Right cardiac atrium (tissue), 5 donors: Measurements from ENCODE around the gene CAMK2G. TPM values are rescaled to one million over a fixed set of nuclear protein-coding genes. Genes with fewer than 3 reads are reported as not detected.
"Not testable (repeated sequence)": the region's sequence is repeated elsewhere in the genome, so short reads cannot be mapped to it uniquely, and the experiment has no call there.

Experiments
- ATAC-seq, 2 donors: fragments of 200-7000 bp; cut with Tn5 transposase; one replicate each; pipeline versions ENCODE4 v1.8.0 to v1.9.1; 2020; ENCODE audit warnings: moderate library complexity in 2 of 2, mild to moderate bottlenecking in 1 of 2
- DNase-seq, 3 donors: peaks; one replicate each; pipeline ENCODE4 v3.0.0-alpha.2; 2020
- H3K27ac ChIP-seq: one replicate; pipeline ENCODE4 v1.5.1; 2013; ENCODE audit warnings: mild to moderate bottlenecking, low read length, control low read depth, moderate library complexity
- H3K27me3 ChIP-seq: one replicate; pipeline ENCODE4 v1.6.1; 2013; ENCODE audit not compliant: control insufficient read depth, insufficient read depth
- H3K4me1 ChIP-seq: one replicate; pipeline ENCODE4 v1.6.1; 2013; ENCODE audit warnings: low read length; ENCODE audit not compliant: control insufficient read depth, insufficient read depth
- H3K4me3 ChIP-seq: one replicate; pipeline ENCODE4 v1.5.1; 2013; ENCODE audit warnings: low read length, control low read depth
- H3K9me3 ChIP-seq: one replicate; pipeline ENCODE4 v1.6.1; 2013; ENCODE audit warnings: low read length; ENCODE audit not compliant: control insufficient read depth
- WGBS: extraction: QIAGEN DNeasy Blood & Tissue Kit; methylation state at CpG from one replicate; pipeline ENCODE4 v1.1.7; 2013; 5-methylcytosine and 5-hydroxymethylcytosine counted together
- intact Hi-C, 4 donors: fragments of 100-400 bp; cut with DNase I; formaldehyde crosslinking; loops; one replicate each; pipeline versions ENCODE4 v1.11.0 to v1.14.0; 2022 to 2023
- polyA plus RNA-seq: library from polyadenylated mRNA; stranded (reverse); fragments of 200-250 nt; gene quantifications from one replicate; pipeline ENCODE4 v1.2.3, GENCODE V29; 2013
- total RNA-seq, 4 donors: library from RNA; stranded (reverse); fragmentation: NEBNext Ultra II Directional; extraction: Animal tissue kit (Norgen Biotek cat#: 25700); gene quantifications; one replicate each; pipeline ENCODE4 v1.2.1, GENCODE V29; 2021
- donor health status: healthy with polysubstance abuse.
- donor health status: DM: no; HTN: yes; CAD: no.
- donor health status: DM: no; HTN: no; CAD: no.
- donor health status: DM: no; HTN: yes; CAD: no; lungs with severe emphysema.
- donor health status: DM: yes; HTN: yes; CAD: no.

The CAMK2G gene
- total and polyA plus RNA-seq, 5 donors: 7.3 to 18.2 (median 13.2) TPM

DNA sequence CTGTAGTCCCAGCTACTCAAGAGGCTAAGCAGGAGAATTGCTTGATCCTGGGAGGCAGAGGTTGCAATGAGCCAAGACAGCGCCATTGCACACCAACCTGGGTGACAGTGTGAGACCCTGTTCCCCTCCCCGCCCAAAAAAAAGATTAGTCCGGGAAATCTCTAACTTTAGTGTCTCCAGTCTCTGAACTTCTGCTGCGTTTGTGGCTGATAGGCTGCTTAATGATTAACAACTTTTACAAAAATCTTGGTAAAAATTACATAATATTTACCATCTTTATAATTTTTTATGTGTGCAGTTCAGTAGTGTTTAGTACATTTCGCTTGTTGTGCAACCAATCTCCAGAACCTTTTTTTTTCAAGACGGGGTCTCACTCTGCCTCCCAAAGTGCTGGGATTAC is 26.9 kb upstream of the CAMK2G start:
- H3K4me3 ChIP-seq: no peak overlapping the region
- intact Hi-C loops: no loop called here
- no peak for DNase-seq
- no peaks in the 10 kb centered on the region for H3K27me3 ChIP-seq
- ATAC-seq: no peak
- H3K9me3 ChIP-seq: no peaks in the 10 kb centered on the region
- 94% methylated on average over 6 of the region's 6 CpGs for WGBS
- no peaks in the 10 kb centered on the region for H3K4me1 ChIP-seq
- H3K27ac ChIP-seq: no peak overlapping the region

- intact Hi-C loops: no loop called here
Observed at GRCh38 chr10:73900064-73900463, 25.7 kb upstream of the CAMK2G start.

GRCh38 chr10:73899423-73899822 is 25.1 kb upstream of the CAMK2G start:
- 71% methylated on average over 4 of the region's 4 CpGs for WGBS
- H3K4me1 ChIP-seq: no peaks in the 10 kb centered on the region
- no peaks in the 10 kb centered on the region for H3K9me3 ChIP-seq
- H3K27ac ChIP-seq: no peak overlapping the region
- intact Hi-C loops: no loop called here
- no peaks in the 10 kb centered on the region for H3K27me3 ChIP-seq
- no peak overlapping the region for H3K4me3 ChIP-seq
- ATAC-seq (peak in 1 of 2 donors; percentile 23), DNase-seq (no peak)

More at GRCh38 chr10:73900064-73900463, 25.7 kb upstream of the CAMK2G start:
- no peaks in the 10 kb centered on the region for H3K27me3 ChIP-seq
- 80% methylated on average over 5 of the region's 5 CpGs for WGBS
- ATAC-seq (no peak), DNase-seq (no peak)
- no peaks in the 10 kb centered on the region for H3K4me1 ChIP-seq
- no peaks in the 10 kb centered on the region for H3K9me3 ChIP-seq
- no peak overlapping the region for H3K4me3 ChIP-seq
- no peak overlapping the region for H3K27ac ChIP-seq

DNA sequence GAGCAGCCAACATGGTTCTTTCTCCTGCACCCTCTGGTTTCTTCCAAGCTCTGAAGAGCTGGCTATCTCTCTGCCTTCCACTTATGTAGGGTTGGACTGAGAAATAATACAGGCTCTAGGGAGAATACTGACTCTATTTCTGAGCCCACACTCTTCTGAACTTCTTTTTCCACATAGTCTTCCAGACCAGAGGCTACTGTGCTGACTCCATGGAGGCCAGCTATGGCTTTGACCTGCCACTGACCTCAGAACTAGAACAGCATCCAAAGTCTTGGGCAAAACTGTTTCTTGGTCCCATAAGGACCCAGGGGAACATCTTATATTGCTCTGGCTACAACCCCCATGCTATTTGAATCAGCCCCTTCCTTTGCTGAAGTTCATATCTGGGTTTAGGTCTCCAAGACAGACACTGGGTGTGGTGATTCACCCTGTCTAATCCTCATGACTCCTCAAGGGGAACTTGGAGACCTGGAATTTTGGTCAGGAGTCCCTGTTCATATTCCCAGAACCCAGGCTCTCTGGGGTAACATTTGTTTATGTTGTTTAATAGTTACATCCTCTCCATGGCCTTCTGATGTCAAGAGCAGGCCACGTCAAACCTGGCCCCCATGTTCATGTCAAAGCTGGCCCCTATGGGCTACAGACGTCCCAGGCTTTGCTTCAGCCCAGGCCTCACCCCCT is 24.5 kb upstream of the CAMK2G start:
- WGBS: 74% methylated on average over 2 of the region's 2 CpGs
- H3K4me1 ChIP-seq: no peaks in the 10 kb centered on the region

DNA sequence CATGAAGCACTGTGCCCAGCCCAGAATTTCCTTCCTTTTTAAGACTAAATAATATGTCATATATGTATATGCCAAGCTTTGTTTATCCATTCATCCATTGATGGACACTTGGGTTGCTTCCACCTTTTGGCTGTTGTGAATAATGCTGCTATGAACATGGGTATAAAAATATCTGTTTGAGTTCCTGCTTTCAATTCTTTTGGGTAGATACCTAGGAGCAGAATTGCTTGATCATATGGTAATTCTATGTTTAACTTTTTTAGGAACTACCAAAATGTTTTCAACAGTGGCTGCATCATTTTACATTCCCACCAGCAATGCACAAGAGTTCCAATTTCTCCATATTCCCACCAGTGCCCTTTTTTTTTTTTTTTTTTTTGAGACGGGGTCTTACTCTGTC is 23.3 kb upstream of the CAMK2G start:
- ATAC-seq (no peak), DNase-seq (no peak)
- Histone ChIP-seq H3K4me1 (no peaks in the 10 kb centered on the region), H3K4me3 (no peak overlapping the region), H3K27ac (no peak overlapping the region), H3K9me3 (no peaks in the 10 kb centered on the region), H3K27me3 (no peaks in the 10 kb centered on the region)
- intact Hi-C loops: no loop called here
- 97% methylated on average over 1 of the region's 1 CpG for WGBS

More for the DNA sequence above, 24.5 kb upstream of the CAMK2G start:
- Histone ChIP-seq H3K4me3 (no peak overlapping the region), H3K27me3 (no peaks in the 10 kb centered on the region), H3K27ac (no peak overlapping the region), H3K9me3 (no peaks in the 10 kb centered on the region)
- DNase-seq (no peak), ATAC-seq (peak; percentile 55 to 72)
- intact Hi-C loops: no loop called here

GRCh38 chr10:73895381-73895780 is 21.0 kb upstream of the CAMK2G start:
- ATAC-seq, H3K27me3 ChIP-seq, intact Hi-C loops, H3K4me1 ChIP-seq, DNase-seq, H3K4me3 ChIP-seq, H3K27ac ChIP-seq, H3K9me3 ChIP-seq: not testable (repeated sequence)
- 96% methylated on average over 9 of the region's 9 CpGs for WGBS

- Histone ChIP-seq H3K4me3 (no peak overlapping the region), H3K27ac (no peak overlapping the region), H3K4me1 (no peaks in the 10 kb centered on the region), H3K9me3 (no peaks in the 10 kb centered on the region), H3K27me3 (no peaks in the 10 kb centered on the region)
- intact Hi-C loops: no loop called here
- DNase-seq: no peak
- 80% methylated on average over 6 of the region's 6 CpGs for WGBS
- no peak for ATAC-seq
Observed at GRCh38 chr10:73894245-73894971, 20.1 kb upstream of the CAMK2G start.

DNA sequence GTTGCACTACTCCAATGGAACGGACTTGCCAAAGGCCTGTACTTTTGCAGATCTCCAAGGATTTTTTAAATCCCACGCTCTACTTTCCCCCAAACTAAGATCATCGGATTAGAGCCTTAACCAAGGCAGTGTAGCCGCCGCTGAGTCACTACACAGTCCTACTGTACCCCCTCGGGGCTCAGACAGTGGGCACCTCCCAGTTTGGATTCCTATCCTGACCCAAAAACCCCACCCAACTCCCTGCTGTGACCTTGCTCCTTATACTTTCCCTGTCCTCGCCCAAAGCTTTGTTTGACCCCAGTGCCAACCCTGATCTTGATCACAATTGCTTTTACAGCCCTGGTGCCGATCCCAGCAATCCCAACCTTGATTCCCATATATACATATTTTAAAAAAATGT is 19.1 kb upstream of the CAMK2G start:
- no peak for DNase-seq
- Histone ChIP-seq H3K27ac (no peak overlapping the region), H3K4me3 (no peak overlapping the region), H3K4me1 (peaks cover 6% of the 10 kb centered on the region), H3K9me3 (no peaks in the 10 kb centered on the region), H3K27me3 (no peaks in the 10 kb centered on the region)
- intact Hi-C loops: no loop called here
- 88% methylated on average over 8 of the region's 8 CpGs for WGBS
- no peak for ATAC-seq

- H3K27ac ChIP-seq: no peak overlapping the region
- no peaks in the 10 kb centered on the region for H3K9me3 ChIP-seq
- intact Hi-C loops: no loop called here
- 81% methylated on average over 10 of the region's 10 CpGs for WGBS
- H3K4me1 ChIP-seq: peaks cover 13% of the 10 kb centered on the region
- H3K4me3 ChIP-seq: no peak overlapping the region
- H3K27me3 ChIP-seq: no peaks in the 10 kb centered on the region
- no peak for ATAC-seq
- DNase-seq: no peak
Observed at GRCh38 chr10:73892310-73893030, 18.1 kb upstream of the CAMK2G start.

DNA sequence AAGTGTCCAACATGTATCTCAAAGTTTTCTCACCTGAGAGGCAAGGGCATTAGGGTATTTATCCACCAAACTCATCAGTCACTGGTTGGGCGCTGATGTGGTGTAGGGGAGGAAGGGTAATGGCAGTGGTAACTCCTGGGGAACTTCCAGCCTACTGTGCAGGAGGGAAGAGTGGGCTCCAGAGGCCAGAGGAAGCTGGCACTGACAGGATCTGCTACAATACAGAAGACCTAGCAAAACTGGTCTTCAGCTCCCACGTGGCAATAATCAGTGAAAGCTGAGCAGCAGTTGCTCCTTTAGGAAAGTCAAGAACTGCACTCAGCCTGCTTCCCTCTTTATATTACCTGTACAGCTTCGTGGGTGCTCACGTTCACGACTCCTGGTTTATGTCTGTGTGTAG is 17.2 kb upstream of the CAMK2G start:
- no peaks in the 10 kb centered on the region for H3K9me3 ChIP-seq
- 83% methylated on average over 5 of the region's 5 CpGs for WGBS
- no peak for ATAC-seq
- intact Hi-C loops: no loop called here
- H3K27me3 ChIP-seq: no peaks in the 10 kb centered on the region
- no peak overlapping the region for H3K4me3 ChIP-seq
- no peak for DNase-seq
- H3K27ac ChIP-seq: no peak overlapping the region
- peaks cover 17% of the 10 kb centered on the region for H3K4me1 ChIP-seq

DNA sequence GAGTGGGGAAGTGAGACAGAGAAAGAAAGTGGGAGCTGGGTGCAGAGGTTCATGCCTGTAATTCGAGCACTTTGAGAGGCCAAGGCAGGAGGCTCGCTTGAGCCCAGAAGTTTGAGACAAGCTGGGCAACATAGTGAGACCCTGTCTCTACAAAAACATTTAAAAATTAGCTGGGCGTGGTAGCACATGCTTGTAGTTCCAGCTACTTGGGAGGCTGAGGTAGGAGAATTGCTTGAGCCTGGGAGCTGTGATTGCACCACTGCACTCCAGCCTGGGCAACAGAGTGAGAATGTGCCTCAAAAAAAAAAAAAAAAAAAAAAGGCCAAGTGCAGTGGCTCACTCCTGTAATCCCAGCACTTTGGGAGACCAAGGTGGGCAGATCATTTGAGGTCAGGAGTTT is 16.5 kb upstream of the CAMK2G start:
- intact Hi-C loops, H3K27ac ChIP-seq, H3K4me3 ChIP-seq, H3K27me3 ChIP-seq, H3K9me3 ChIP-seq, ATAC-seq, DNase-seq: not testable (repeated sequence)
- 80% methylated on average over 3 of the region's 3 CpGs for WGBS
- H3K4me1 ChIP-seq: peaks cover 20% of the 10 kb centered on the region
